Measurements from ENCODE around the gene CD38.

GRCh38 chr4:15894921-15895916 lies 117.1 kb downstream of the CD38 start:
- TF ChIP-seq, protein P1, sequence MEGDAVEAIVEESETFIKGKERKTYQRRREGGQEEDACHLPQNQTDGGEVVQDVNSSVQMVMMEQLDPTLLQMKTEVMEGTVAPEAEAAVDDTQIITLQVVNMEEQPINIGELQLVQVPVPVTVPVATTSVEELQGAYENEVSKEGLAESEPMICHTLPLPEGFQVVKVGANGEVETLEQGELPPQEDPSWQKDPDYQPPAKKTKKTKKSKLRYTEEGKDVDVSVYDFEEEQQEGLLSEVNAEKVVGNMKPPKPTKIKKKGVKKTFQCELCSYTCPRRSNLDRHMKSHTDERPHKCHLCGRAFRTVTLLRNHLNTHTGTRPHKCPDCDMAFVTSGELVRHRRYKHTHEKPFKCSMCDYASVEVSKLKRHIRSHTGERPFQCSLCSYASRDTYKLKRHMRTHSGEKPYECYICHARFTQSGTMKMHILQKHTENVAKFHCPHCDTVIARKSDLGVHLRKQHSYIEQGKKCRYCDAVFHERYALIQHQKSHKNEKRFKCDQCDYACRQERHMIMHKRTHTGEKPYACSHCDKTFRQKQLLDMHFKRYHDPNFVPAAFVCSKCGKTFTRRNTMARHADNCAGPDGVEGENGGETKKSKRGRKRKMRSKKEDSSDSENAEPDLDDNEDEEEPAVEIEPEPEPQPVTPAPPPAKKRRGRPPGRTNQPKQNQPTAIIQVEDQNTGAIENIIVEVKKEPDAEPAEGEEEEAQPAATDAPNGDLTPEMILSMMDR (IDR thresholded peaks at IDR 0.05): no peak
- no peak for TF ChIP-seq POLR2A (IDR thresholded peaks at IDR 0.05)
